Endothelial cell of umbilical vein (primary cell): ENCODE results near the gene SDK2. TPM values are rescaled to one million over a fixed set of nuclear protein-coding genes. Genes with fewer than 3 reads are reported as not detected.

Source experiments
- BruUV-seq: library from RNA; stranded (reverse); fragments of 400-500 nt; replicated peaks from 2 replicates; lab custom pipeline; 2021; lab: Mats Ljungman, UMichigan
- CTCF ChIA-PET: fragments of 300-600, 350-600 bp; sonication (Branson Sonifier 250); formaldehyde crosslinking; loops from one replicate; lab custom pipeline; 2021; ENCODE audit warnings: antibody characterized with exemption, inconsistent platforms; lab: Charles Lee
- POLR2A ChIA-PET: fragments of 300-600, 350-600 bp; sonication (Branson Sonifier 250); formaldehyde crosslinking; loops from one replicate; lab custom pipeline; 2021; ENCODE audit warnings: antibody characterized with exemption, inconsistent platforms; lab: Charles Lee
- DNase-seq: peaks from one replicate; pipeline ENCODE4 v3.0.0-alpha.2; 2011; ENCODE audit warnings: low read depth, low spot score
- FAIRE-seq: peaks from 2 replicates; lab custom pipeline; 2011; peaks lifted over from hg19 to GRCh38; lab: Jason Lieb, UNC
- H2AFZ ChIP-seq: 2 replicates; pipeline ENCODE4 v1.6.0; 2012; ENCODE audit warnings: low read depth, low read length, control low read depth, inconsistent platforms
- H3K27ac ChIP-seq: 2 replicates; pipeline ENCODE4 v1.5.1; 2011; ENCODE audit warnings: low read depth, mild to moderate bottlenecking, control low read depth, low read length, moderate library complexity; ENCODE audit not compliant: insufficient read depth
- H3K27me3 ChIP-seq, 2 experiments: 2 replicates each; pipeline versions ENCODE4 v1.6.0 to v1.6.1; 2011; ENCODE audit warnings: low read length in 2 of 2, mixed read lengths in 1 of 2; ENCODE audit not compliant: control insufficient read depth in 2 of 2, insufficient read depth in 2 of 2
- H3K36me3 ChIP-seq, 2 experiments: 2 replicates in 1 of 2; 3 replicates in 1 of 2; pipeline ENCODE4 v1.5.1; 2011; ENCODE audit warnings: low read length in 2 of 2, mild to moderate bottlenecking in 1 of 2, moderate library complexity in 1 of 2; ENCODE audit not compliant: control insufficient read depth in 2 of 2, insufficient read depth in 2 of 2; ENCODE audit errors: extremely low read depth in 1 of 2
- H3K4me1 ChIP-seq: 3 replicates; pipeline ENCODE4 v1.5.1; 2011; ENCODE audit warnings: mild to moderate bottlenecking, low read length; ENCODE audit not compliant: control insufficient read depth, insufficient read depth; ENCODE audit errors: extremely low read depth
- H3K4me2 ChIP-seq: 2 replicates; pipeline ENCODE4 v1.6.1; 2011; ENCODE audit warnings: low read length, control low read depth, mixed read lengths; ENCODE audit not compliant: insufficient read depth
- H3K4me3 ChIP-seq, 3 experiments: fragments of 200-600 bp in 1 of 3; sonication (generic), shearing (Covaris generic) in 1 of 3; replicated peaks in 1 of 3; 2 replicates each; pipeline ENCODE4 v1.5.1; 2011 to 2016; ENCODE audit warnings: control low read depth in 3 of 3, low read length in 3 of 3, mild to moderate bottlenecking in 2 of 3, inconsistent platforms in 1 of 3, low read depth in 1 of 3, moderate library complexity in 1 of 3; ENCODE audit not compliant: insufficient read depth in 1 of 3
- H3K79me2 ChIP-seq: 2 replicates; pipeline ENCODE4 v1.6.0; 2012; ENCODE audit warnings: low read length, inconsistent platforms; ENCODE audit not compliant: control insufficient read depth, insufficient read depth
- H3K9ac ChIP-seq: replicated peaks from 2 replicates; pipeline ENCODE3; 2011; ENCODE audit warnings: low read length, control low read depth; ENCODE audit not compliant: insufficient read depth; ENCODE audit errors: extremely low read depth
- H3K9me1 ChIP-seq: replicated peaks from 3 replicates; pipeline ENCODE4 v1.6.0; 2011; ENCODE audit warnings: mild to moderate bottlenecking, low read length; ENCODE audit not compliant: control insufficient read depth, insufficient read depth; ENCODE audit errors: extremely low read depth
- H3K9me3 ChIP-seq: replicated peaks from 2 replicates; pipeline ENCODE4 v1.5.1; 2012; ENCODE audit warnings: low read length, inconsistent platforms; ENCODE audit not compliant: control insufficient read depth, insufficient read depth
- H4K20me1 ChIP-seq: replicated peaks from 2 replicates; pipeline ENCODE3; 2011; ENCODE audit warnings: mild to moderate bottlenecking, low read length; ENCODE audit not compliant: control insufficient read depth, insufficient read depth; ENCODE audit errors: extremely low read depth
- EZH2 ChIP-seq: IDR thresholded peaks from 2 replicates; pipeline ENCODE4 v1.6.1; 2012; ENCODE audit warnings: borderline replicate concordance, low read depth, mild to moderate bottlenecking, moderate library complexity, low read length, inconsistent platforms; ENCODE audit not compliant: severe bottlenecking
- FOS ChIP-seq: IDR thresholded peaks from 2 replicates; pipeline ENCODE4 v1.6.1; 2011; ENCODE audit warnings: mild to moderate bottlenecking, low read length, moderate library complexity, borderline replicate concordance; ENCODE audit not compliant: insufficient read depth
- GATA2 ChIP-seq: IDR thresholded peaks from 2 replicates; pipeline ENCODE4 v1.7.0; 2011; ENCODE audit warnings: low read depth, mild to moderate bottlenecking, moderate library complexity, mixed read lengths, low read length; ENCODE audit not compliant: insufficient read length, insufficient read depth
- JUN ChIP-seq: IDR thresholded peaks from 2 replicates; pipeline ENCODE4 v1.6.1; 2011; ENCODE audit warnings: borderline replicate concordance, low read depth; ENCODE audit not compliant: insufficient read length, insufficient read depth
- MAX ChIP-seq: IDR thresholded peaks from 2 replicates; pipeline ENCODE4 v1.6.1; 2011; ENCODE audit not compliant: insufficient read depth, insufficient read length
- MYC ChIP-seq: IDR thresholded peaks from one replicate; pipeline ENCODE4 v1.6.1; 2011; ENCODE audit warnings: mild to moderate bottlenecking, low read depth, low read length
- POLR2AphosphoS5 ChIP-seq: IDR thresholded peaks from 2 replicates; pipeline ENCODE4 v1.6.1; 2012; ENCODE audit warnings: low read depth, mild to moderate bottlenecking, control low read depth, low read length, moderate library complexity; ENCODE audit not compliant: insufficient read depth
- dilution Hi-C: fragments of 300-500 bp; cut with MboI; formaldehyde crosslinking; loops from one replicate; pipeline ENCODE4 v1.15.0; 2019; ENCODE audit warnings: low sequenced_read_pairs; ENCODE audit not compliant: extremely low pct_ligation_motif_present
- intact Hi-C: fragments of 100-400 bp; cut with micrococcal nuclease; formaldehyde crosslinking; loops from one replicate; pipeline ENCODE4 v1.10.0; 2022
- polyA plus RNA-seq, 4 experiments: library from polyadenylated mRNA; depleted of rRNA in 3 of 4; stranded (reverse) in 3 of 4; unstranded in 1 of 4; fragments of >200 nt; gene quantifications; 2 replicates each; pipeline versions ENCODE4 v1.2.1 to v1.2.3, GENCODE V29; 2011 to 2012; ENCODE audit warnings: missing spikeins in 1 of 4
- total RNA-seq: library from RNA; stranded (reverse); gene quantifications from 2 replicates; pipeline ENCODE4 v1.2.3, GENCODE V29; 2021

The SDK2 gene
- total and polyA plus RNA-seq, 2 donors (not counting 3 experiments of a cell fraction or from before 2014, with no cell fraction given) = not detected

GRCh38 chr17:73432624-73433190, 211.5 kb downstream of the SDK2 start:
- Histone ChIP-seq H3K79me2 (no peaks in the 10 kb centered on the region), H3K4me3 (no peak overlapping the region), H3K27me3 (no peaks in the 10 kb centered on the region), H2AFZ (no peak overlapping the region), H3K9me1 (no peaks in the 10 kb centered on the region), H4K20me1 (no peaks in the 10 kb centered on the region), H3K9ac (no peak overlapping the region), H3K27ac (no peak overlapping the region), H3K4me2 (no peak overlapping the region), H3K9me3 (no peaks in the 10 kb centered on the region), H3K4me1 (no peaks in the 10 kb centered on the region), H3K36me3 (no peaks in the 10 kb centered on the region)
- ChIA-PET POLR2A (no interaction called here), CTCF (interaction anchor here (3.6 kb wide), 1 partner anchor 767 kb away, joined by 70 read pairs; no protein-coding TSS in a partner anchor)
- TF ChIP-seq GATA2 (no peak), FOS (no peak), MAX (no peak), MYC (no peak), EZH2 (no peak)
- FAIRE-seq (no peak), DNase-seq (no peak)
- intact Hi-C loops = no loop called here
- dilution Hi-C loops = no loop called here
- BruUV-seq = no TSS peak

GRCh38 chr17:73431401-73432205, 212.6 kb downstream of the SDK2 start:
- Histone ChIP-seq H2AFZ (no peak overlapping the region), H3K36me3 (no peaks in the 10 kb centered on the region), H3K27me3 (no peaks in the 10 kb centered on the region), H3K9ac (no peak overlapping the region), H4K20me1 (no peaks in the 10 kb centered on the region), H3K4me3 (no peak overlapping the region), H3K4me2 (no peak overlapping the region), H3K9me1 (no peaks in the 10 kb centered on the region), H3K79me2 (no peaks in the 10 kb centered on the region), H3K4me1 (no peaks in the 10 kb centered on the region), H3K27ac (no peak overlapping the region), H3K9me3 (no peaks in the 10 kb centered on the region)
- dilution Hi-C loops = no loop called here
- CTCF ChIA-PET = interaction anchor here (3.6 kb wide), 1 partner anchor 768 kb away, joined by 70 read pairs; no protein-coding TSS in a partner anchor
- POLR2A ChIA-PET = no interaction called here
- no peak for DNase-seq
- BruUV-seq = no TSS peak
- intact Hi-C loops = no loop called here
- no peak for FAIRE-seq
- TF ChIP-seq POLR2AphosphoS5 (no peak), MYC (no peak), FOS (no peak), JUN (no peak), GATA2 (no peak)
